Epithelial cell of proximal tubule (primary cell): ENCODE results near the gene POR. TPM values are rescaled to one million over a fixed set of nuclear protein-coding genes. Genes with fewer than 3 reads are reported as not detected.

Experiments
- DNase-seq: peaks from one replicate; pipeline ENCODE4 v3.0.0-alpha.2; 2011; ENCODE audit warnings: low read depth
- H3K4me3 ChIP-seq: 2 replicates; pipeline ENCODE4 v1.5.1; 2011; ENCODE audit warnings: low read depth, mild to moderate bottlenecking, low read length
- CTCF ChIP-seq: conservative IDR thresholded peaks from 2 replicates; pipeline ENCODE4 v1.5.1; 2012; ENCODE audit warnings: low read depth, mild to moderate bottlenecking, low read length
- total RNA-seq: library from RNA; depleted of rRNA; stranded (reverse); fragments of >200 nt; gene quantifications from 2 replicates; pipeline ENCODE4 v1.2.3, GENCODE V29; 2015

POR gene
- total RNA-seq, 1 donor from 2014 or later = 83.0 TPM

DNA sequence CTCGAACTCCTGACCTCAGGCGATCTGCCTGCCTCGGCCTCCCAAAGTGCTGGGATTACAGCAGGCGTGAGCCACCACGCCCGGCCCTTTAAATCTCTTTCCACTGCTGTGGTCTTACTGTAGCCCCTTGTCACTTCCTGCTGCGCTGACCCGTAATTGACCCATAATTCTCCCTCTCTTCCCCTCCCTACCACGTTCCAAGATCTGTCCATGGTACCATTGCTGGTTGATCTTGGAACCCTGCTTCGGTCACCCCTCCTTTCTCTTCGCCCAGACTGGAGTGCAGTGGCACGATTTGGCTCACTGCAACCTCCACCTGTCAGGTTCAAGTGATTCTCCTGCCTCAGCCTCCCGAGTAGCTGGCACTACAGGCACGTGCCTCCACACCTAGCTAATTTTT is 6.5 kb downstream of the POR start:
- DNase-seq = no peak
- TF ChIP-seq CTCF = no peak
- no peak overlapping the region for H3K4me3 ChIP-seq

DNA sequence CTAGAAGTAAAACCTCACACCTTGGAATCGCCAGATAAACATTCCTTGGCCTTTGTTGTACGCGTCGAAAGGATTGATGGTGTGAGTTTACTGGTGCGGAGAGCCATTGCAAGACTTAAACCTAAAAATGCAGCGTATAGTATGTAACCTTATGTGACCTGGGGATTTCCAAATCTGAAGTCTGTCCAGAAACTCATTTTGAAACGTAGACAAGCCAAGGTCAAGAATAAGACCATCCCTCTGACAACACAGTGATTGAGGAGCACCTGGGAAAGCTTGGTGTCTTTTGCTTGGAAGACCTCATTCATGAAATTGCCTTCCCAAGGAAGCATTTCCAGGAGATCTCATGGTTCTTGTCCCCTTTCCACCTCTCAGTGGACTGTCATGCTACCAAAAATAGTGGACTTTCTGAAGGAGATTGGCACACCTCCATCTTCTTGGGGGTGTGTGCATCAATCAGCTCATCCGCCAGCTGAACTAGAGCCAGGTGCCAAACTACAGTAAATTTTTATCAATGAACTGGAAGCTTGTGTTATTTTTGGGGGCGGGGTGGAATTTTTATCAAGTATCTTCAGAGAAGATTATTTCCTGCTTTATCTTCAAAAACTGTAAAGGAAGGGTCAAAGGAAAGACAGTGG is 8.1 kb downstream of the POR start:
- no peak for TF ChIP-seq CTCF
- DNase-seq = no peak
- no peak overlapping the region for H3K4me3 ChIP-seq

DNA sequence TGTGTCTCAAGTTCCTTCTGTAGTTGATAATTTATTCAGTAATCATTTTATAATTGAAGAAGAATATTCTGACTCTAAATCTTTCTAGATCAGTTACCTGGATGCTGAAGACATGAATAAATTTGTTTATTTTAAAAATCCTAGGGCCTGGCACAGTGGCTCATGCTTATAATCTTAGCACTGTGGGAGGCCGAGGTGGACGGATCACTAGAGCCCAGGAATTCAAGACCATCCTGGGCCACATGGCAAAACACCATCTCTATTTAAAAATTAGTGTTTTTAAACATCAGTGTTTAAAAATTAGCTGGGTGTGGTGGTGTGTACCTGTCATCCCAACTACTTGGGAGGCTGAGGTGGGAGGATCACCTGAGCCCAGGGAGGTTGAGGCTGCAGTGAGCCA is 9.3 kb downstream of the POR start:
- TF ChIP-seq CTCF = no peak
- no peak for DNase-seq
- H3K4me3 ChIP-seq = no peak overlapping the region

- H3K4me3 ChIP-seq = no peak overlapping the region
- no peak for TF ChIP-seq CTCF
Measured at GRCh38 chr7:75924889-75925288, 9.9 kb downstream of the POR start.

DNA sequence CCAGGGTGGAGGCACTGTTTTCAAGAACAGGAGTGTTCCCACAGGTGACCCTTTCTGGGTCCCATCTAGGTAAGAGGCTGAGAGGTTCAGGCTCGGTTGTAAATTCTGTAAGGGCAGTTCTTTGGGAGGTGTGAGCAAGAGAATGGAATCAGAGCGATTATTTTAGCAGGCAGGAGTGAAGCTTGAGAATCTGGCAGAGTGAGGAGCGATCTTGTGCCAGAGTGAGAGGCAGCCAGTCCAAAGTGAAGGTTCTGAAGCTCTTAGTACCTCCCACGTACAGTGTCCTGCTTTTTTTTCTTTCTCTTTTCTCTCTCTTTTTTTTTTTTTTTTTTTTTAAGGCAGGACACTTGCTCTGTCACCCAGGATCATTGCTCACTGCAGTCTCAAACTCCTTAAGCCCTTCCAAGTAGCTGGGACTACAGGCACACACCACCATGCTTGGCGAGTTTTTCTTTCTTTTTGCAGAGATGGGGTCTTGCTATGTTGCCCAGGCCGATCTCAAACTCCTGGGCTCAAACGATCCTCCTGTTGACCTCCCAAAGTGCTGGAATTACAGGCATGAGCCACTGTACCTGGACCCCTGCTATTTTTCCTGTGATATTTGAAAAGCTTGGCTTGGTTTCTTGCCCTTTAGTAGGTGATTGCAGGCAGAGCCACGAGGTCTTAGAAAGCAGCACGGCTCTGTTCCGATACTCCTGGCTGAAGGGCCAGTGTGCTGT is 10.9 kb downstream of the POR start:
- no peak for DNase-seq
- TF ChIP-seq CTCF = no peak
- no peak overlapping the region for H3K4me3 ChIP-seq

More at GRCh38 chr7:75924889-75925288, 9.9 kb downstream of the POR start:
- no peak for DNase-seq

DNA sequence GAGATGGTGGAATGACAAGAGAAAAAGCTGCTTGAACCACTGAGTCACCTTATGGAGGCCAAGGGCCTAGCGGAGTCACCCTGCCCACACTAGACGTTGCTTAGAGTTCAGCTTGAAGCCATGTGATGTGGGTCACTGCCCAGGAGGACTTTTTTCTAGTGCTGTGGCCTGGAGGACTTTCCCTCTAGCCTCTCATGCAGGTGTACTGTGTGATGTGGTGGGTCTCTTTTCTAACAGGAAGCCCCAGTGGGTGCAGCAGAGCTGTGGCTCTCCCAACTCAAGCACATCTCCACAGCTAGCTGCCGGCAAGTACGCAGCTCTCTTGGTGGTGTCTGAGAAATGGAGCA is 13.6 kb downstream of the POR start:
- no peak overlapping the region for H3K4me3 ChIP-seq
- DNase-seq = no peak
- no peak for TF ChIP-seq CTCF

DNA sequence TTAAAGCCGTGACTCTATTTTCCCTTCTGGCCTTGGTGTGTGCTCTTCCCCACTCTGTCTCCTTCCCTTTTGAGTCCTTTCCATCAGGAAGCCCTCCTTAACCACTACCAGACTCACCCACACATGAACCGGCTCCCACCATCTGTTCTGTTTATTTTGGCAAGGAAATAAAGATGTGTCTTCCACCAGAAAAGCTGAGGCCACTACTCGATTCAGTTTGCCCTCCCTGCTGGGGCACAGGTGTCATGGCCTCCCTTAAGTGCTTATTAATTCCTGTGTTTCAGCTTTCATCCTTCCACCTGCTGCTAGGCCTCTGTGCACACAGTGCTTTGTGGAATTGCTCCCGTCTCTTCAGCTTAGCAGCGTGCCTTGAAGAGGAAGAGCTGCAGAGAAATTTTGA is 16.7 kb downstream of the POR start:
- DNase-seq = no peak
- H3K4me3 ChIP-seq = no peak overlapping the region
- no peak for TF ChIP-seq CTCF
